ENCODE measurements around the gene BICRAL. TPM values are rescaled to one million over a fixed set of nuclear protein-coding genes. Genes with fewer than 3 reads are reported as not detected.
A peak's percentile ranks its signal among the peaks of the same experiment; 100 is the strongest.

BICRAL gene
- total and polyA plus RNA-seq, 8 donors: 12.6 to 20.0 (median 18.5) TPM

- Histone ChIP-seq H3K4me3 (no peak overlapping the region), H3K36me3 (no peaks in the 10 kb centered on the region), H3K27ac (no peak overlapping the region), H3K9me3 (no peaks in the 10 kb centered on the region), H3K27me3 (no peaks in the 10 kb centered on the region), H3K4me1 (peaks cover 8% of the 10 kb centered on the region in 2 donors)
- DNase-seq (no peak), ATAC-seq (no peak)
- intact Hi-C loops (cut with DNase I): loop anchor here in 1 of 2 donors (10.0 kb wide), 1 partner anchor 240 kb away; no protein-coding TSS in a partner anchor
- TF ChIP-seq CTCF (IDR thresholded peaks at IDR 0.05): no peak
These were observed 122.6 kb downstream of the BICRAL start for GRCh38 chr6:42904467-42904866.

GRCh38 chr6:42907336-42907735 lies 125.5 kb downstream of the BICRAL start:
- H3K36me3 ChIP-seq: no peaks in the 10 kb centered on the region
- DNase-seq: no peak
- peaks cover 0 to 15% of the 10 kb centered on the region in 2 donors for H3K27me3 ChIP-seq
- H3K4me3 ChIP-seq: no peak overlapping the region
- intact Hi-C loops (cut with DNase I): loop anchor here in 1 of 2 donors (10.0 kb wide), 1 partner anchor 237 kb away; no protein-coding TSS in a partner anchor
- no peaks in the 10 kb centered on the region for H3K9me3 ChIP-seq
- ATAC-seq: peak; percentile 16
- no peak overlapping the region for H3K27ac ChIP-seq
- TF ChIP-seq CTCF (IDR thresholded peaks at IDR 0.05): no peak
- H3K4me1 ChIP-seq: peaks cover 0 to 8% of the 10 kb centered on the region in 2 donors

GRCh38 chr6:42909835-42910234 lies 128.0 kb downstream of the BICRAL start:
- H3K27ac ChIP-seq: no peak overlapping the region
- no peaks in the 10 kb centered on the region for H3K36me3 ChIP-seq
- no peaks in the 10 kb centered on the region for H3K9me3 ChIP-seq
- H3K4me3 ChIP-seq: no peak overlapping the region
- intact Hi-C loops (cut with DNase I): loop anchor here in 1 of 2 donors (10.0 kb wide), 1 partner anchor 235 kb away; no protein-coding TSS in a partner anchor
- TF ChIP-seq CTCF (IDR thresholded peaks at IDR 0.05): no peak
- ATAC-seq (no peak), DNase-seq (no peak)
- H3K27me3 ChIP-seq: peaks cover 0 to 22% of the 10 kb centered on the region in 2 donors
- H3K4me1 ChIP-seq: peaks cover 0 to 8% of the 10 kb centered on the region in 2 donors

GRCh38 chr6:42911171-42912021 lies 129.5 kb downstream of the BICRAL start:
- Histone ChIP-seq H3K4me1 (peaks cover 0 to 8% of the 10 kb centered on the region in 2 donors), H3K27me3 (peaks cover 0 to 22% of the 10 kb centered on the region in 2 donors), H3K9me3 (no peaks in the 10 kb centered on the region), H3K36me3 (no peaks in the 10 kb centered on the region), H3K27ac (no peak overlapping the region), H3K4me3 (peak overlapping the region in 1 of 2 donors; percentile 11)
- DNase-seq (no peak), ATAC-seq (peak; percentile 50)
- no peak for TF ChIP-seq CTCF (IDR thresholded peaks at IDR 0.05)
- intact Hi-C loops (cut with DNase I): no loop called here

- Histone ChIP-seq H3K9me3 (no peaks in the 10 kb centered on the region), H3K27me3 (peaks cover 0 to 22% of the 10 kb centered on the region in 2 donors), H3K27ac (no peak overlapping the region), H3K4me3 (no peak overlapping the region), H3K4me1 (peaks cover 0 to 8% of the 10 kb centered on the region in 2 donors), H3K36me3 (no peaks in the 10 kb centered on the region)
- ATAC-seq (no peak), DNase-seq (no peak)
- intact Hi-C loops (cut with DNase I): no loop called here
- TF ChIP-seq CTCF (IDR thresholded peaks at IDR 0.05): no peak
These were observed 132.7 kb downstream of the BICRAL start for GRCh38 chr6:42914546-42914945.
